ENCODE measurements around the gene ATP8A2. TPM values are rescaled to one million over a fixed set of nuclear protein-coding genes. Genes with fewer than 3 reads are reported as not detected.

The ATP8A2 gene
- polyA plus RNA-seq, 1 donor from 2014 or later, result 11.9 TPM

- H3K36me3 ChIP-seq (ENCODE audit: insufficient read depth, low read length), result no peaks in the 10 kb centered on the region
- H3K79me2 ChIP-seq (replicated peaks; ENCODE audit: insufficient read depth, low read length), result no peaks in the 10 kb centered on the region
- H2AFZ ChIP-seq (ENCODE audit: low read depth, low read length), result no peak overlapping the region
- H4K20me1 ChIP-seq (ENCODE audit: insufficient read depth), result no peaks in the 10 kb centered on the region
- TF ChIP-seq EP300 (conservative IDR thresholded peaks at IDR 0.05; ENCODE audit: poor library complexity, severe bottlenecking) (no peak), MXI1 (conservative IDR thresholded peaks at IDR 0.05; ENCODE audit: poor library complexity, severe bottlenecking) (no peak), CTCF (IDR thresholded peaks at IDR 0.05; ENCODE audit: poor library complexity, severe bottlenecking) (no peak), RAD21 (conservative IDR thresholded peaks at IDR 0.05) (no peak), TAF1 (IDR thresholded peaks at IDR 0.05; ENCODE audit: low read depth) (no peak), EZH2 (IDR thresholded peaks at IDR 0.05; ENCODE audit: borderline replicate concordance, insufficient read depth, low read length, poor library complexity, severe bottlenecking) (no peak), REST (IDR thresholded peaks at IDR 0.05; ENCODE audit: borderline replicate concordance) (no peak), SMC3 (conservative IDR thresholded peaks at IDR 0.05; ENCODE audit: poor library complexity) (no peak), POLR2AphosphoS5 (IDR thresholded peaks at IDR 0.05) (no peak)
- H3K4me3 ChIP-seq (ENCODE audit: low read length), result no peak overlapping the region
- no peak overlapping the region for H3K4me2 ChIP-seq (ENCODE audit: low read length)
- H3K9me3 ChIP-seq (ENCODE audit: low read length), result peaks cover 3% of the 10 kb centered on the region
- H3K27me3 ChIP-seq (ENCODE audit: insufficient read depth, low read depth, low read length), result no peaks in the 10 kb centered on the region
- H3K9ac ChIP-seq (ENCODE audit: low read length), result no peak overlapping the region
- H3K9me2 ChIP-seq (ENCODE audit: insufficient read depth, low read length), result no peaks in the 10 kb centered on the region
- no peak overlapping the region for H3K27ac ChIP-seq (ENCODE audit: low read length)
- H3F3A ChIP-seq (ENCODE audit: insufficient read depth, low read length, poor library complexity, severe bottlenecking), result no peaks in the 10 kb centered on the region
These were observed 664.6 kb downstream of the ATP8A2 start for GRCh38 chr13:26036383-26036782.

GRCh38 chr13:26037302-26037701 is 665.5 kb downstream of the ATP8A2 start:
- H3K36me3 ChIP-seq (ENCODE audit: insufficient read depth, low read length), result no peaks in the 10 kb centered on the region
- H3F3A ChIP-seq (ENCODE audit: insufficient read depth, low read length, poor library complexity, severe bottlenecking), result no peaks in the 10 kb centered on the region
- H2AFZ ChIP-seq (ENCODE audit: low read depth, low read length), result no peak overlapping the region
- no peak overlapping the region for H3K9ac ChIP-seq (ENCODE audit: low read length)
- H3K79me2 ChIP-seq (replicated peaks; ENCODE audit: insufficient read depth, low read length), result no peaks in the 10 kb centered on the region
- H4K20me1 ChIP-seq (ENCODE audit: insufficient read depth), result no peaks in the 10 kb centered on the region
- no peak overlapping the region for H3K4me3 ChIP-seq (ENCODE audit: low read length)
- TF ChIP-seq POLR2AphosphoS5 (IDR thresholded peaks at IDR 0.05) (no peak), TAF1 (IDR thresholded peaks at IDR 0.05; ENCODE audit: low read depth) (no peak), EP300 (conservative IDR thresholded peaks at IDR 0.05; ENCODE audit: poor library complexity, severe bottlenecking) (no peak), EZH2 (IDR thresholded peaks at IDR 0.05; ENCODE audit: borderline replicate concordance, insufficient read depth, low read length, poor library complexity, severe bottlenecking) (no peak), MXI1 (conservative IDR thresholded peaks at IDR 0.05; ENCODE audit: poor library complexity, severe bottlenecking) (no peak), RAD21 (conservative IDR thresholded peaks at IDR 0.05) (no peak), SMC3 (conservative IDR thresholded peaks at IDR 0.05; ENCODE audit: poor library complexity) (no peak), CTCF (IDR thresholded peaks at IDR 0.05; ENCODE audit: poor library complexity, severe bottlenecking) (no peak), REST (IDR thresholded peaks at IDR 0.05; ENCODE audit: borderline replicate concordance) (no peak)
- no peaks in the 10 kb centered on the region for H3K27me3 ChIP-seq (ENCODE audit: insufficient read depth, low read depth, low read length)
- H3K4me2 ChIP-seq (ENCODE audit: low read length), result no peak overlapping the region
- H3K9me2 ChIP-seq (ENCODE audit: insufficient read depth, low read length), result no peaks in the 10 kb centered on the region
- peaks cover 3% of the 10 kb centered on the region for H3K9me3 ChIP-seq (ENCODE audit: low read length)
- H3K27ac ChIP-seq (ENCODE audit: low read length), result no peak overlapping the region
